Endothelial cell of umbilical vein (primary cell): ENCODE results near the gene PAX3. TPM values are rescaled to one million over a fixed set of nuclear protein-coding genes. Genes with fewer than 3 reads are reported as not detected.

Source experiments
- BruUV-seq: library from RNA; stranded (reverse); fragments of 400-500 nt; replicated peaks from 2 replicates; lab custom pipeline; 2021; lab: Mats Ljungman, UMichigan
- CTCF ChIA-PET: fragments of 300-600, 350-600 bp; sonication (Branson Sonifier 250); formaldehyde crosslinking; loops from one replicate; lab custom pipeline; 2021; ENCODE audit warnings: antibody characterized with exemption, inconsistent platforms; lab: Charles Lee
- POLR2A ChIA-PET: fragments of 300-600, 350-600 bp; sonication (Branson Sonifier 250); formaldehyde crosslinking; loops from one replicate; lab custom pipeline; 2021; ENCODE audit warnings: antibody characterized with exemption, inconsistent platforms; lab: Charles Lee
- DNase-seq: peaks from one replicate; pipeline ENCODE4 v3.0.0-alpha.2; 2011; ENCODE audit warnings: low read depth, low spot score
- FAIRE-seq: peaks from 2 replicates; lab custom pipeline; 2011; peaks lifted over from hg19 to GRCh38; lab: Jason Lieb, UNC
- H2AFZ ChIP-seq: 2 replicates; pipeline ENCODE4 v1.6.0; 2012; ENCODE audit warnings: low read depth, low read length, control low read depth, inconsistent platforms
- H3K27ac ChIP-seq: 2 replicates; pipeline ENCODE4 v1.5.1; 2011; ENCODE audit warnings: low read depth, mild to moderate bottlenecking, control low read depth, low read length, moderate library complexity; ENCODE audit not compliant: insufficient read depth
- H3K27me3 ChIP-seq, 2 experiments: 2 replicates each; pipeline versions ENCODE4 v1.6.0 to v1.6.1; 2011; ENCODE audit warnings: low read length in 2 of 2, mixed read lengths in 1 of 2; ENCODE audit not compliant: control insufficient read depth in 2 of 2, insufficient read depth in 2 of 2
- H3K36me3 ChIP-seq, 2 experiments: 2 replicates in 1 of 2; 3 replicates in 1 of 2; pipeline ENCODE4 v1.5.1; 2011; ENCODE audit warnings: low read length in 2 of 2, mild to moderate bottlenecking in 1 of 2, moderate library complexity in 1 of 2; ENCODE audit not compliant: control insufficient read depth in 2 of 2, insufficient read depth in 2 of 2; ENCODE audit errors: extremely low read depth in 1 of 2
- H3K4me1 ChIP-seq: 3 replicates; pipeline ENCODE4 v1.5.1; 2011; ENCODE audit warnings: mild to moderate bottlenecking, low read length; ENCODE audit not compliant: control insufficient read depth, insufficient read depth; ENCODE audit errors: extremely low read depth
- H3K4me2 ChIP-seq: 2 replicates; pipeline ENCODE4 v1.6.1; 2011; ENCODE audit warnings: low read length, control low read depth, mixed read lengths; ENCODE audit not compliant: insufficient read depth
- H3K4me3 ChIP-seq, 3 experiments: fragments of 200-600 bp in 1 of 3; sonication (generic), shearing (Covaris generic) in 1 of 3; replicated peaks in 1 of 3; 2 replicates each; pipeline ENCODE4 v1.5.1; 2011 to 2016; ENCODE audit warnings: control low read depth in 3 of 3, low read length in 3 of 3, mild to moderate bottlenecking in 2 of 3, inconsistent platforms in 1 of 3, low read depth in 1 of 3, moderate library complexity in 1 of 3; ENCODE audit not compliant: insufficient read depth in 1 of 3
- H3K79me2 ChIP-seq: 2 replicates; pipeline ENCODE4 v1.6.0; 2012; ENCODE audit warnings: low read length, inconsistent platforms; ENCODE audit not compliant: control insufficient read depth, insufficient read depth
- H3K9ac ChIP-seq: replicated peaks from 2 replicates; pipeline ENCODE3; 2011; ENCODE audit warnings: low read length, control low read depth; ENCODE audit not compliant: insufficient read depth; ENCODE audit errors: extremely low read depth
- H3K9me1 ChIP-seq: replicated peaks from 3 replicates; pipeline ENCODE4 v1.6.0; 2011; ENCODE audit warnings: mild to moderate bottlenecking, low read length; ENCODE audit not compliant: control insufficient read depth, insufficient read depth; ENCODE audit errors: extremely low read depth
- H3K9me3 ChIP-seq: replicated peaks from 2 replicates; pipeline ENCODE4 v1.5.1; 2012; ENCODE audit warnings: low read length, inconsistent platforms; ENCODE audit not compliant: control insufficient read depth, insufficient read depth
- H4K20me1 ChIP-seq: replicated peaks from 2 replicates; pipeline ENCODE3; 2011; ENCODE audit warnings: mild to moderate bottlenecking, low read length; ENCODE audit not compliant: control insufficient read depth, insufficient read depth; ENCODE audit errors: extremely low read depth
- EZH2 ChIP-seq: IDR thresholded peaks from 2 replicates; pipeline ENCODE4 v1.6.1; 2012; ENCODE audit warnings: borderline replicate concordance, low read depth, mild to moderate bottlenecking, moderate library complexity, low read length, inconsistent platforms; ENCODE audit not compliant: severe bottlenecking
- FOS ChIP-seq: IDR thresholded peaks from 2 replicates; pipeline ENCODE4 v1.6.1; 2011; ENCODE audit warnings: mild to moderate bottlenecking, low read length, moderate library complexity, borderline replicate concordance; ENCODE audit not compliant: insufficient read depth
- GATA2 ChIP-seq: IDR thresholded peaks from 2 replicates; pipeline ENCODE4 v1.7.0; 2011; ENCODE audit warnings: low read depth, mild to moderate bottlenecking, moderate library complexity, mixed read lengths, low read length; ENCODE audit not compliant: insufficient read length, insufficient read depth
- dilution Hi-C: fragments of 300-500 bp; cut with MboI; formaldehyde crosslinking; loops from one replicate; pipeline ENCODE4 v1.15.0; 2019; ENCODE audit warnings: low sequenced_read_pairs; ENCODE audit not compliant: extremely low pct_ligation_motif_present
- intact Hi-C: fragments of 100-400 bp; cut with micrococcal nuclease; formaldehyde crosslinking; loops from one replicate; pipeline ENCODE4 v1.10.0; 2022
- polyA plus RNA-seq, 4 experiments: library from polyadenylated mRNA; depleted of rRNA in 3 of 4; stranded (reverse) in 3 of 4; unstranded in 1 of 4; fragments of >200 nt; gene quantifications; 2 replicates each; pipeline versions ENCODE4 v1.2.1 to v1.2.3, GENCODE V29; 2011 to 2012; ENCODE audit warnings: missing spikeins in 1 of 4
- total RNA-seq: library from RNA; stranded (reverse); gene quantifications from 2 replicates; pipeline ENCODE4 v1.2.3, GENCODE V29; 2021
- TF ChIP-seq, protein P1 (sequence below), 2 donors: IDR thresholded peaks; 1 replicate in 1 of 2; 2 replicates in 1 of 2; pipeline ENCODE4 v1.5.1; 2011; ENCODE audit warnings: low read length in 2 of 2, mild to moderate bottlenecking in 2 of 2, moderate library complexity in 2 of 2, control low read depth in 1 of 2, inconsistent platforms in 1 of 2, low read depth in 1 of 2; ENCODE audit not compliant: insufficient read depth in 1 of 2; ENCODE audit errors: extremely low read depth in 1 of 2

The PAX3 gene
- total and polyA plus RNA-seq, 2 donors (not counting 3 experiments of a cell fraction or from before 2014, with no cell fraction given), result not detected

- Histone ChIP-seq H3K4me2 (no peak overlapping the region), H3K27ac (no peak overlapping the region), H3K9ac (no peak overlapping the region), H3K4me3 (no peak overlapping the region), H3K27me3 (peaks cover 96 to 99% of the 10 kb centered on the region in 2 experiments), H3K9me3 (no peaks in the 10 kb centered on the region), H3K9me1 (no peaks in the 10 kb centered on the region), H3K4me1 (peaks cover 4% of the 10 kb centered on the region), H4K20me1 (no peaks in the 10 kb centered on the region), H3K79me2 (no peaks in the 10 kb centered on the region), H3K36me3 (no peaks in the 10 kb centered on the region), H2AFZ (no peak overlapping the region)
- intact Hi-C loops, result no loop called here
- dilution Hi-C loops, result no loop called here
- peak; percentile 96 for TF ChIP-seq EZH2
- TF ChIP-seq FOS, result no peak
- TF ChIP-seq, protein P1, sequence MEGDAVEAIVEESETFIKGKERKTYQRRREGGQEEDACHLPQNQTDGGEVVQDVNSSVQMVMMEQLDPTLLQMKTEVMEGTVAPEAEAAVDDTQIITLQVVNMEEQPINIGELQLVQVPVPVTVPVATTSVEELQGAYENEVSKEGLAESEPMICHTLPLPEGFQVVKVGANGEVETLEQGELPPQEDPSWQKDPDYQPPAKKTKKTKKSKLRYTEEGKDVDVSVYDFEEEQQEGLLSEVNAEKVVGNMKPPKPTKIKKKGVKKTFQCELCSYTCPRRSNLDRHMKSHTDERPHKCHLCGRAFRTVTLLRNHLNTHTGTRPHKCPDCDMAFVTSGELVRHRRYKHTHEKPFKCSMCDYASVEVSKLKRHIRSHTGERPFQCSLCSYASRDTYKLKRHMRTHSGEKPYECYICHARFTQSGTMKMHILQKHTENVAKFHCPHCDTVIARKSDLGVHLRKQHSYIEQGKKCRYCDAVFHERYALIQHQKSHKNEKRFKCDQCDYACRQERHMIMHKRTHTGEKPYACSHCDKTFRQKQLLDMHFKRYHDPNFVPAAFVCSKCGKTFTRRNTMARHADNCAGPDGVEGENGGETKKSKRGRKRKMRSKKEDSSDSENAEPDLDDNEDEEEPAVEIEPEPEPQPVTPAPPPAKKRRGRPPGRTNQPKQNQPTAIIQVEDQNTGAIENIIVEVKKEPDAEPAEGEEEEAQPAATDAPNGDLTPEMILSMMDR (IDR thresholded peaks at IDR 0.05; ENCODE audit: extremely low read depth in 1 of 2, insufficient read depth in 1 of 2, low read depth in 1 of 2, low read length in 2 of 2), result no peak
- ChIA-PET CTCF (interaction anchor here (1.0 kb wide), 1 partner anchor 23 kb away, joined by 4 read pairs; a partner anchor contains a TSS), POLR2A (no interaction called here)
- FAIRE-seq (no peak), DNase-seq (no peak)
- BruUV-seq, result no TSS peak
Observed at GRCh38 chr2:222296911-222297599, 1.7 kb downstream of the PAX3 start.

DNA sequence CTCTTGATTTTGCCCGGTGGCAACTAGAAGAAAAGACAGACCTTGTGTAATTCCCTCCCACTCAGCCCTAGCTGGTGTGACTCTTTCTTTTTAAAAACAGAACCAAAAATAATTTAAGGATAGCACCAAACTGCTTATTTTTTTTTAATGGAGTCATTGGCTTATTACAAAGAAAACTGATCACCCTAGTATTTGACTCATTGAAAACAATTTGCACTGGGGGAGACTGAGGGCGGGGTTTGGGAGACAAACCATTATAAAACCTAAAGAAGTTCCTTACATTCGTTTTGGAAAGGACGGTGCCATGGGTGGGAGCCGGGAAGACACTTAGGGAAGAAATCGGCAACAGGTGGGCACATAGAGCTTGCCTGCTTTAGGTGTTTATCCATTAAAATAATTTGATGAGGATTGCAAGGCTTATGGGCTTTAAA, 2.5 kb downstream of the PAX3 start:
- H4K20me1 ChIP-seq, result no peaks in the 10 kb centered on the region
- DNase-seq (no peak), FAIRE-seq (no peak)
- no peak overlapping the region for H3K4me3 ChIP-seq
- no peak overlapping the region for H3K9ac ChIP-seq
- no TSS peak for BruUV-seq
- H3K36me3 ChIP-seq, result no peaks in the 10 kb centered on the region
- dilution Hi-C loops (no loop called here), intact Hi-C loops (no loop called here)
- H3K27me3 ChIP-seq, result peaks cover 95 to 99% of the 10 kb centered on the region in 2 experiments
- H3K9me3 ChIP-seq, result no peaks in the 10 kb centered on the region
- no peak overlapping the region for H2AFZ ChIP-seq
- H3K4me1 ChIP-seq, result peaks cover 4% of the 10 kb centered on the region
- H3K4me2 ChIP-seq, result no peak overlapping the region
- TF ChIP-seq GATA2, result no peak
- POLR2A ChIA-PET, result no interaction called here
- H3K9me1 ChIP-seq, result no peaks in the 10 kb centered on the region
- no peaks in the 10 kb centered on the region for H3K79me2 ChIP-seq
- CTCF ChIA-PET, result interaction anchor here (0.6 to 1.2 kb wide), 3 partner anchors 11 to 22 kb away, joined by 3 to 4 read pairs (median 4); no protein-coding TSS in a partner anchor
- H3K27ac ChIP-seq, result no peak overlapping the region
